Karpas-422 (cell line): ENCODE measurements around the gene CENPV. TPM values are rescaled to one million over a fixed set of nuclear protein-coding genes. Genes with fewer than 3 reads are reported as not detected.
"Not testable (repeated sequence)": the region's sequence is repeated elsewhere in the genome, so short reads cannot be mapped to it uniquely, and the experiment has no call there.

ENCODE experiments used
- DNase-seq: peaks from one replicate; pipeline ENCODE4 v3.0.0-alpha.2; 2015
- H2AFZ ChIP-seq: fragments of 200-600 bp; sonication (generic); 2 replicates; pipeline ENCODE4 v1.6.1; 2014; ENCODE audit warnings: antibody characterized with exemption, low read length, mixed read lengths
- H3K27ac ChIP-seq: fragments of 200-600 bp; sonication (generic); 2 replicates; pipeline ENCODE4 v1.5.1; 2014; ENCODE audit warnings: mild to moderate bottlenecking, low read length, moderate library complexity
- H3K27me3 ChIP-seq: fragments of 200-600 bp; sonication (generic); 2 replicates; pipeline ENCODE4 v1.6.1; 2014; ENCODE audit warnings: low read length, mixed read lengths
- H3K36me3 ChIP-seq: fragments of 200-600 bp; sonication (generic); 2 replicates; pipeline ENCODE4 v1.6.1; 2014; ENCODE audit warnings: low read length, mixed read lengths; ENCODE audit not compliant: insufficient read depth
- H3K4me1 ChIP-seq: fragments of 200-600 bp; sonication (generic); 2 replicates; pipeline ENCODE4 v1.6.1; 2014; ENCODE audit warnings: mild to moderate bottlenecking, low read length, mixed read lengths
- H3K4me2 ChIP-seq: fragments of 200-600 bp; sonication (generic); 2 replicates; pipeline ENCODE4 v1.6.1; 2014; ENCODE audit warnings: low read length, low read depth, mild to moderate bottlenecking; ENCODE audit not compliant: poor library complexity, severe bottlenecking
- H3K4me3 ChIP-seq: fragments of 200-600 bp; sonication (generic); 2 replicates; pipeline ENCODE4 v1.5.1; 2014; ENCODE audit warnings: mild to moderate bottlenecking, antibody characterized with exemption, low read length, mixed read lengths
- H3K79me2 ChIP-seq: fragments of 200-600 bp; sonication (generic); 2 replicates; pipeline ENCODE4 v1.6.1; 2014; ENCODE audit warnings: mild to moderate bottlenecking, low read length, mixed read lengths
- H3K9ac ChIP-seq: fragments of 200-600 bp; sonication (generic); 2 replicates; pipeline ENCODE4 v1.6.0; 2014; ENCODE audit warnings: low read length
- H3K9me2 ChIP-seq: fragments of 200-600 bp; sonication (generic), shearing (Covaris generic); replicated peaks from 2 replicates; pipeline ENCODE4 v1.6.0; 2014; ENCODE audit warnings: mild to moderate bottlenecking, low read length, moderate library complexity; ENCODE audit not compliant: insufficient read depth
- H3K9me3 ChIP-seq: fragments of 300-700, 200-600 bp; sonication (generic); 2 replicates; pipeline ENCODE4 v1.6.1; 2014; ENCODE audit warnings: low read length, mixed read lengths
- H4K20me1 ChIP-seq: fragments of 200-600 bp; sonication (generic); 2 replicates; pipeline ENCODE4 v1.6.1; 2014; ENCODE audit warnings: mild to moderate bottlenecking, antibody characterized with exemption, low read length, low read depth; ENCODE audit not compliant: insufficient read depth
- total RNA-seq: library from RNA; depleted of rRNA; stranded (reverse); fragments of >200 nt; shearing (Covaris generic); gene quantifications from 2 replicates; pipeline ENCODE4 v1.2.3, GENCODE V29; 2014; ENCODE audit warnings: low replicate concordance; rRNA removed

Gene CENPV
- total RNA-seq = 25.6 and 69.7 TPM in 2 replicates

GRCh38 chr17:16353317-16354174 lies at the start of gene CENPV:
Gene CENPV (minus strand): TSS chr17:16353469. CDS start chr17:16353436, 33 bp downstream.
- Histone ChIP-seq H3K4me3 (peak within 1 kb of the TSS; percentile 98), H3K9me3 (no peaks in the 10 kb centered on the region), H3K27me3 (no peaks in the 10 kb centered on the region), H2AFZ (peak within 1 kb of the TSS; percentile 60; the same call in 1 of the 2 replicates), H4K20me1 (no peaks in the 10 kb centered on the region), H3K79me2 (peaks cover 49% of the 10 kb centered on the region), H3K9me2 (no peaks in the 10 kb centered on the region), H3K36me3 (peaks cover 14% of the 10 kb centered on the region; the same call in 1 of the 2 replicates), H3K27ac (peak within 1 kb of the TSS; percentile 61), H3K4me2 (peak within 1 kb of the TSS; percentile 94), H3K4me1 (peaks cover 25% of the 10 kb centered on the region), H3K9ac (peak within 1 kb of the TSS; percentile 98)
- DNase-seq = peak; percentile 83

GRCh38 chr17:16398270-16399267 lies 45.3 kb upstream of the CENPV start:
- no peak for DNase-seq
- Histone ChIP-seq H3K4me2 (no peak overlapping the region), H3K4me3 (no peak overlapping the region), H3K36me3 (no peaks in the 10 kb centered on the region), H4K20me1 (no peaks in the 10 kb centered on the region), H3K9me2 (no peaks in the 10 kb centered on the region), H3K9ac (no peak overlapping the region; the same call in 1 of the 2 replicates), H3K79me2 (no peaks in the 10 kb centered on the region), H3K27me3 (no peaks in the 10 kb centered on the region), H3K9me3 (no peaks in the 10 kb centered on the region), H3K27ac (no peak overlapping the region), H2AFZ (no peak overlapping the region), H3K4me1 (peaks cover 12% of the 10 kb centered on the region)

- H3K9ac ChIP-seq, H3K9me2 ChIP-seq, H4K20me1 ChIP-seq, H3K4me3 ChIP-seq, H3K9me3 ChIP-seq, H3K79me2 ChIP-seq, H3K27ac ChIP-seq, H2AFZ ChIP-seq, DNase-seq, H3K36me3 ChIP-seq, H3K4me2 ChIP-seq, H3K27me3 ChIP-seq: not testable (repeated sequence)
- H3K4me1 ChIP-seq = peaks cover 12% of the 10 kb centered on the region
Measured at GRCh38 chr17:16396693-16397092, 43.4 kb upstream of the CENPV start.

- not testable (repeated sequence) for H3K36me3 ChIP-seq, H3K4me3 ChIP-seq, H2AFZ ChIP-seq, DNase-seq, H3K9me3 ChIP-seq, H3K27ac ChIP-seq, H3K27me3 ChIP-seq, H4K20me1 ChIP-seq, H3K4me2 ChIP-seq, H3K9ac ChIP-seq, H3K79me2 ChIP-seq, H3K9me2 ChIP-seq
- H3K4me1 ChIP-seq = peaks cover 12% of the 10 kb centered on the region
Measured at GRCh38 chr17:16395887-16396286, 42.6 kb upstream of the CENPV start.

DNA sequence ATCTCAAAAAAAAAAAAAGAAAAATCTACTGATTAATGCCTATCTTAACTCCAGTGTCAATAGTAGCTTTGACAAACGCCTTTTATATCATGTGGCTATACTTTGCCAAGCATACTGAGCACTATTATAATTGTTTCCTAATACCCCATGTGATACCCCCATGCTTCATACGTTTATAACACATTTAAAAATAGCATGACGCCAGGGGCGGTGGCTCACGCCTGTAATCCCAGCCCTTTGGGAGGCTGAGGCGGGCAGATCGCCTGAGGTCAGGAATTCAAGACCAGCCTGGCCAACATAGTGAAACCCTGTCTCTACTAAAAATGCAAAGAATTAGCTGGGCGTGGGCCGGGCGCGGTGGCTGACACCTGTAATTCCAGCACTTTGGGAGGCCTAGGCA lies 39.2 kb upstream of the CENPV start:
- H3K36me3 ChIP-seq, H3K4me3 ChIP-seq: not testable (repeated sequence)

DNA sequence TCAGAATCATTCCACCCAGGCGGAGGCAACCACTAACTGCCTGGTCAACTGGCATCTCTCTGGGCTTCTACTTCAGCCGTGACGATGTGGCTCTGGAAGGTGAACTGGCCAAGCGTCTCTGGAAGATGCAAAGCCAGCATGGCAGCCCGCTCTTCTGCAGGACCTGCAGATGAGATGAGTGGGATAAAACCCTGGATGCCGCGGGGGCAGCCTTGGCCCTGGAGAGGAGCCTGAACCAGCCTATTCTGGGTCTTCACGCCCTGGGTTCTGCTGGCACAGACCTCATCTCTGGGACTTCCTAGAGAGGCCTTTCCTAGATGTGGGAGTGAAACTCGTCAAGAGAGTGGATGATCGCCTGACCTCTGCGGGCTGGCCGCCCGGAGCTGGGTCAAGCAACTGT lies 38.2 kb upstream of the CENPV start:
- no peak overlapping the region for H3K9ac ChIP-seq
- no peaks in the 10 kb centered on the region for H3K9me3 ChIP-seq
- no peaks in the 10 kb centered on the region for H4K20me1 ChIP-seq
- H3K79me2 ChIP-seq = no peaks in the 10 kb centered on the region
- H3K27ac ChIP-seq = no peak overlapping the region
- no peaks in the 10 kb centered on the region for H3K9me2 ChIP-seq
- no peaks in the 10 kb centered on the region for H3K27me3 ChIP-seq
- no peak for DNase-seq
- peaks cover 1% of the 10 kb centered on the region; the same call in 1 of the 2 replicates for H3K4me1 ChIP-seq
- no peaks in the 10 kb centered on the region for H3K36me3 ChIP-seq
- H3K4me3 ChIP-seq = no peak overlapping the region
- no peak overlapping the region for H2AFZ ChIP-seq
- H3K4me2 ChIP-seq = no peak overlapping the region

More for the DNA sequence above, 39.2 kb upstream of the CENPV start:
- not testable (repeated sequence) for H4K20me1 ChIP-seq, H3K9me3 ChIP-seq, H2AFZ ChIP-seq, H3K9ac ChIP-seq, H3K4me1 ChIP-seq, H3K79me2 ChIP-seq, H3K27ac ChIP-seq, H3K9me2 ChIP-seq, H3K27me3 ChIP-seq, DNase-seq, H3K4me2 ChIP-seq

- Histone ChIP-seq H4K20me1 (peaks cover 31% of the 10 kb centered on the region), H3K36me3 (peaks cover 14% of the 10 kb centered on the region), H3K4me2 (peak overlapping the region; percentile 50)
- not testable (repeated sequence) for H3K27me3 ChIP-seq, H3K9me2 ChIP-seq, H3K4me3 ChIP-seq, H3K27ac ChIP-seq, H2AFZ ChIP-seq, H3K79me2 ChIP-seq, H3K9me3 ChIP-seq, DNase-seq, H3K4me1 ChIP-seq, H3K9ac ChIP-seq
Measured at GRCh38 chr17:16386126-16386507, 32.8 kb upstream of the CENPV start.

DNA sequence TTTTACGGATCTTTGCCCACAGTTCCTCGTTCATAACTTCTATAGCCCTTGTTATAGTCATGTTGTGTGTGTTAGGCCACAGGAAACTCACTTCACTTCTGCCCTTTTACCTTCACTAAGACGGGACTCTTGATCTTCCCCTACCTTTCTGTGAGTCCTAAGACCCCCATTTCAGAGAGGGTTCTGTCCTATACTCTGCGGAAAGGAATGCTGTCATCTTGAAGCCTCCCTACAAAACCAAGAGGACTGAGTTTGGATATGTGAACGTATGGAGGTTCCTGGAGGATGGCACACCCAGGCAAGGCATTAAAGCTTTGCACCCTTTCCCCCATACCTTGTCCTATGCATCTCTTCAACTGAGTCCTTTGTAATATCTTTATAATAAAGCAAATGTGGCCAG lies 31.3 kb upstream of the CENPV start:
- H3K27ac ChIP-seq = no peak overlapping the region

More for the DNA sequence above, 31.3 kb upstream of the CENPV start:
- no peaks in the 10 kb centered on the region for H3K9me3 ChIP-seq
- peaks cover 7% of the 10 kb centered on the region for H3K79me2 ChIP-seq
- H4K20me1 ChIP-seq = peaks cover 31% of the 10 kb centered on the region
- H3K4me2 ChIP-seq = no peak overlapping the region
- H3K4me1 ChIP-seq = peaks cover 9% of the 10 kb centered on the region
- H3K4me3 ChIP-seq = no peak overlapping the region
- no peak overlapping the region for H2AFZ ChIP-seq
- H3K36me3 ChIP-seq = peaks cover 14% of the 10 kb centered on the region
- no peaks in the 10 kb centered on the region for H3K27me3 ChIP-seq
- no peaks in the 10 kb centered on the region for H3K9me2 ChIP-seq
- H3K9ac ChIP-seq = no peak overlapping the region
- no peak for DNase-seq
